Thyroid gland (tissue), 4 donors: ENCODE results near the gene NMNAT2.

Source experiments
- CTCF ChIP-seq, 6 experiments: fragments of 200-600 bp in 3 of 6; fragments of 450-650 bp in 3 of 6; sonication (generic) in 3 of 6; IDR thresholded peaks; one replicate each; pipeline ENCODE4 v1.5.1; 2016 to 2019; ENCODE audit warnings: antibody characterized with exemption in 6 of 6, mild to moderate bottlenecking in 2 of 6, inconsistent platforms in 1 of 6, moderate library complexity in 1 of 6
- POLR2A ChIP-seq, 2 donors: fragments of 450-650 bp; IDR thresholded peaks; one replicate each; pipeline ENCODE4 v1.6.1; 2017; ENCODE audit warnings: antibody characterized with exemption in 2 of 2, mild to moderate bottlenecking in 2 of 2, moderate library complexity in 1 of 2

- no peak for TF ChIP-seq CTCF (IDR thresholded peaks at IDR 0.05)
- TF ChIP-seq POLR2A (IDR thresholded peaks at IDR 0.05) = no peak
Measured at GRCh38 chr1:183277821-183278738, 140.1 kb downstream of the NMNAT2 start.
